Epithelial cell of proximal tubule (primary cell): ENCODE data around the gene RPS6KC1. TPM values are rescaled to one million over a fixed set of nuclear protein-coding genes. Genes with fewer than 3 reads are reported as not detected.

ENCODE experiments used
- DNase-seq: peaks from one replicate; pipeline ENCODE4 v3.0.0-alpha.2; 2011; ENCODE audit warnings: low read depth
- H3K4me3 ChIP-seq: 2 replicates; pipeline ENCODE4 v1.5.1; 2011; ENCODE audit warnings: low read depth, mild to moderate bottlenecking, low read length
- CTCF ChIP-seq: conservative IDR thresholded peaks from 2 replicates; pipeline ENCODE4 v1.5.1; 2012; ENCODE audit warnings: low read depth, mild to moderate bottlenecking, low read length
- total RNA-seq: library from RNA; depleted of rRNA; stranded (reverse); fragments of >200 nt; gene quantifications from 2 replicates; pipeline ENCODE4 v1.2.3, GENCODE V29; 2015

Gene RPS6KC1
- total RNA-seq, 1 donor from 2014 or later: 8.5 TPM

GRCh38 chr1:213260311-213261075 is 209.5 kb downstream of the RPS6KC1 start:
- no peak for TF ChIP-seq CTCF
- H3K4me3 ChIP-seq: no peak overlapping the region
- no peak for DNase-seq

- no peak for DNase-seq
- no peak for TF ChIP-seq CTCF
- H3K4me3 ChIP-seq: no peak overlapping the region
Observed at GRCh38 chr1:213264531-213264930, 213.5 kb downstream of the RPS6KC1 start.

- DNase-seq: no peak
- no peak overlapping the region for H3K4me3 ChIP-seq
- no peak for TF ChIP-seq CTCF
Observed at GRCh38 chr1:213266983-213267772, 216.1 kb downstream of the RPS6KC1 start.

- TF ChIP-seq CTCF: no peak
- no peak for DNase-seq
- H3K4me3 ChIP-seq: no peak overlapping the region
Observed at GRCh38 chr1:213268221-213268620, 217.2 kb downstream of the RPS6KC1 start.

- DNase-seq: no peak
- H3K4me3 ChIP-seq: no peak overlapping the region
- TF ChIP-seq CTCF: no peak
Observed at GRCh38 chr1:213269829-213270228, 218.8 kb downstream of the RPS6KC1 start.

GRCh38 chr1:213273546-213273945 is 222.5 kb downstream of the RPS6KC1 start:
- DNase-seq: no peak
- no peak for TF ChIP-seq CTCF
- no peak overlapping the region for H3K4me3 ChIP-seq
